ENCODE results near the gene ZSCAN10. TPM values are rescaled to one million over a fixed set of nuclear protein-coding genes. Genes with fewer than 3 reads are reported as not detected.

The ZSCAN10 gene
- total and polyA plus RNA-seq, 9 of the 15 experiments (the other 6 are each of a cell fraction or from before 2014, with no cell fraction given), result 0.22 TPM; not detected in 8

GRCh38 chr16:3106205-3106928, 7.3 kb upstream of the ZSCAN10 start (continued):
- 0 out of 2 replicates have a peak, but pooled peaks have one; percentile 18 for TF ChIP-seq EGR1 (conservative IDR thresholded peaks at IDR 0.05)
- TF ChIP-seq POLR2G (IDR thresholded peaks at IDR 0.05; ENCODE audit: low read depth, low read length), result peak; percentile 93
- peak; percentile 76 for TF ChIP-seq CTBP1 (IDR thresholded peaks at IDR 0.05; ENCODE audit: borderline replicate concordance)
- TF ChIP-seq XRCC3 (IDR thresholded peaks at IDR 0.05), result no peak
- TF ChIP-seq RBM17 (IDR thresholded peaks at IDR 0.05; ENCODE audit: borderline replicate concordance, low read depth, low read length), result no peak
- peak; percentile 63 for TF ChIP-seq CREM (IDR thresholded peaks at IDR 0.05; ENCODE audit: low read depth)
- peak; percentile 62; the same call in 1 of the 2 replicates for TF ChIP-seq ETV1 (tag; conservative IDR thresholded peaks at IDR 0.05; ENCODE audit: low read depth)
- no peak for TF ChIP-seq ZNF232 (CRISPR knock-in tag; IDR thresholded peaks at IDR 0.05)
- TF ChIP-seq SP1 (CRISPR knock-in tag; IDR thresholded peaks at IDR 0.05), result peak; percentile 75
- TF ChIP-seq YY1 (IDR thresholded peaks at IDR 0.05; ENCODE audit: borderline replicate concordance in 1 of 3, control insufficient read depth in 1 of 3, extremely low read depth in 1 of 3, insufficient read depth in 3 of 3, insufficient read length in 1 of 3, insufficient replicate concordance in 2 of 3, low read depth in 1 of 3, low read length in 2 of 3), result peak in 2 of 3 experiments; percentile 70 to 71
- TF ChIP-seq TOE1 (IDR thresholded peaks at IDR 0.05; ENCODE audit: borderline replicate concordance), result peak; percentile 56; the same call in 1 of the 2 replicates
- TF ChIP-seq TOE1 (CRISPR knock-in tag; IDR thresholded peaks at IDR 0.05; ENCODE audit: borderline replicate concordance, low read depth), result no peak
- no peak for TF ChIP-seq ZNF143 (CRISPR knock-in tag; IDR thresholded peaks at IDR 0.05)
- TF ChIP-seq CCNT2 (IDR thresholded peaks at IDR 0.05; ENCODE audit: borderline replicate concordance, extremely low read depth, insufficient read length, low read depth, low read length), result peak; percentile 50
- no peak for TF ChIP-seq ZNF75A (CRISPR knock-in tag; IDR thresholded peaks at IDR 0.05)
- TF ChIP-seq ZNF311 (CRISPR knock-in tag; IDR thresholded peaks at IDR 0.05), result 0 out of 2 replicates have a peak, but pooled peaks have one; percentile 33
- TF ChIP-seq AFF1 (IDR thresholded peaks at IDR 0.05; ENCODE audit: low read depth in 1 of 2, partially characterized antibody in 2 of 2), result no peak
- TF ChIP-seq TARDBP (IDR thresholded peaks at IDR 0.05), result peak; percentile 55; the same call in 1 of the 2 replicates
- TF ChIP-seq NFE2L1 (tag; IDR thresholded peaks at IDR 0.05; ENCODE audit: borderline replicate concordance, low read depth), result no peak
- peak; percentile 76 for TF ChIP-seq HCFC1 (IDR thresholded peaks at IDR 0.05; ENCODE audit: low read depth, low read length)
- TF ChIP-seq ZEB2 (IDR thresholded peaks at IDR 0.05), result 0 out of 2 replicates have a peak, but pooled peaks have one; percentile 74
- TF ChIP-seq CREB1 (IDR thresholded peaks at IDR 0.05), result 0 out of 2 replicates have a peak, but pooled peaks have one; percentile 25
- TF ChIP-seq CREB1 (CRISPR knock-in tag; IDR thresholded peaks at IDR 0.05), result peak; percentile 70; the same call in 1 of the 2 replicates
